Fibroblast of mammary gland (primary cell): Measurements from ENCODE around the gene GATA1.

Experiments
- DNase-seq: peaks from one replicate; pipeline ENCODE4 v3.0.0-alpha.2; 2010; ENCODE audit warnings: low read depth
- H3K4me3 ChIP-seq: 2 replicates; pipeline ENCODE4 v1.5.1; 2011; ENCODE audit warnings: low read depth, mild to moderate bottlenecking, low read length, moderate library complexity; ENCODE audit not compliant: control insufficient read depth
- TF ChIP-seq, protein P1 (sequence below): conservative IDR thresholded peaks from 2 replicates; pipeline ENCODE4 v1.5.1; 2011; ENCODE audit warnings: low read depth, low read length, inconsistent platforms; ENCODE audit not compliant: control insufficient read depth, insufficient read depth

The GATA1 gene

DNA sequence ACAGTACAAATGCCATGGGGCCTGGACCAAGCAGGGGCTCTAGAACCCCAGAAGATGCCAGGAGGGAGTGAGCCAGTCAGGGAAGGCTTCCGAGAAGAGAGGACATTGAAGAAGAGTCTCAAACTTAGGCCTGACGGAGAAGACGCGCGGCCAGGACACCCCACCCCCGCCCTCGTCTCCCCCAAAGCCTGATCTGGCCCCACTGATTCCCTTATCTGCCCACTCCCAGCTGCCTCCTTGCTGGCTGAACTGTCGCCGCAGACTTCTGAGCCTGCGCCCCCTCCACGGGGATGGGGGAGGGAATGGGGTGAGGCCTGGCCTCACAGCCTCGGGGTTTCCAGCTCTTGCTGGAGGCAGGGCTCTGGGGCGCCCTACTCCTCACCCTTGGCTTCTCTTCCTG is 3.6 kb upstream of the GATA1 start:
- TF ChIP-seq, protein P1, sequence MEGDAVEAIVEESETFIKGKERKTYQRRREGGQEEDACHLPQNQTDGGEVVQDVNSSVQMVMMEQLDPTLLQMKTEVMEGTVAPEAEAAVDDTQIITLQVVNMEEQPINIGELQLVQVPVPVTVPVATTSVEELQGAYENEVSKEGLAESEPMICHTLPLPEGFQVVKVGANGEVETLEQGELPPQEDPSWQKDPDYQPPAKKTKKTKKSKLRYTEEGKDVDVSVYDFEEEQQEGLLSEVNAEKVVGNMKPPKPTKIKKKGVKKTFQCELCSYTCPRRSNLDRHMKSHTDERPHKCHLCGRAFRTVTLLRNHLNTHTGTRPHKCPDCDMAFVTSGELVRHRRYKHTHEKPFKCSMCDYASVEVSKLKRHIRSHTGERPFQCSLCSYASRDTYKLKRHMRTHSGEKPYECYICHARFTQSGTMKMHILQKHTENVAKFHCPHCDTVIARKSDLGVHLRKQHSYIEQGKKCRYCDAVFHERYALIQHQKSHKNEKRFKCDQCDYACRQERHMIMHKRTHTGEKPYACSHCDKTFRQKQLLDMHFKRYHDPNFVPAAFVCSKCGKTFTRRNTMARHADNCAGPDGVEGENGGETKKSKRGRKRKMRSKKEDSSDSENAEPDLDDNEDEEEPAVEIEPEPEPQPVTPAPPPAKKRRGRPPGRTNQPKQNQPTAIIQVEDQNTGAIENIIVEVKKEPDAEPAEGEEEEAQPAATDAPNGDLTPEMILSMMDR = no peak
- no peak for DNase-seq
- H3K4me3 ChIP-seq = no peak overlapping the region

DNA sequence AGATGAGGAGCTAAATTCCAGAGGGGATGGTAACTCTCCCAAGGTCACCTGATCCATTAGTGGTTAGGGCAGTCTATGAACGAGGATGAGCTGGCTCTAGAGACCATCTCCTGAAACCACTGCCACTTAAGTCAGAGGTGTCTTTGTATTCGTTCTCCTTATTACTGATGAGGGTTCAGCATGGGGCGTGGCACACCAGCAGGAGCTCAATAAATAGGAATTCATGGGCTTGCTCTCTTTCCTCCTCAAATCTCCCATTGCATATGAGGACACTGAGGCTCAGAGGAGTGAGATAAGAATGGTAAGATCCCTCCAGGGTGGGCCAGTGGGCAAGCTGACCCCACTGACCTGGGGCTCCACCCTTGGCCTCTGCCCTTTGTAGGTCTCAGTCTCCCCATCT is 1.7 kb upstream of the GATA1 start:
- H3K4me3 ChIP-seq = no peak overlapping the region
- TF ChIP-seq, protein P1 = no peak
- DNase-seq = no peak

DNA sequence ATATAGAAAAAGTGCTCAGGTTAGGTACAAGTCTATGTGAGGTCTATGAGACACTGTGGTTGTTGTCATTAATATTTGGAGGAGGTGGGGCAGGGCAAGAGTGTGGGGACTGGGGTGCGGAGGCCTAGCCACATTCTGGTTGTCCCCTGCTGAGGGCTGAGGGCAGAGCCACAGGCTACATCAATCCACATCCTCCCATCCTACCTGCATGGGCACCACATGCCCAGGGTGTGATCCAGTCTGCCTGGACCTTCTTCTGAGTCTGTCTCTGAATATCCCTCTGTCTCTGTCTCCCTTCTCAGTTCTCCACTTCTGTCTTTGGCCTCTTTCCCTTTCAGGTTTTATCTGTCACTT is 1.2 kb upstream of the GATA1 start:
- no peak for DNase-seq
- H3K4me3 ChIP-seq = no peak overlapping the region
- TF ChIP-seq, protein P1 = no peak

DNA sequence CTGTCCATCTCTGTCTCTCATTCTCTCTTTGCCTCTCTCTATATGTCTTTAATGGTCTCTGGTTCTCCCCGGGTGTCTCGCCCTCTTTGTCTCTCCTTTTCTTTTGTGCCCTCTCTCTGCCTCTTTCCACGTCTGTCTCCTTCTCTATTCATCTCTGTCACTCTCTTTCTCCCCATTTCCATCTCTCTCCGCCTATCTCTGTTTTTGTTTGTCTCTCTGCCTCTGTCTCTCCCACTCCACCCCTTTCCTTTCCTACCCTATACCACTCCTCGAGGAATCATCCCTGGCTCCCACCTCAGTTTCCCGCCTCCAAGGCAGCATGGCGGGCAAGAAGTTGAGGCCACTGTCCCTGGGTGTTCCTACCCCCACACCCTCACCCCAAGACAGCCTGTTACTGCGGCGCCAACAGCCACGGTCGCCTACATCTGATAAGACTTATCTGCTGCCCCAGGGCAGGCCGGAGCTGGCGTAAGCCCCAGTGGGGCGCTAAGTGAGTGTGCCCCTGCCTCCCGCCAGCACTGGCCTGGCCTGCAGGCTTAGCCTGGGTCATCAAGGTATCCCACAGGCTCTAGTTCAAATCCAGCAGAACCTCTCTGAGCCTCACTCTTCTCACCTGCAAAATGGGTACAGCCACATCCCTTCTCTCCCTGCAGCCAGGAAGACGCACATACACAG is 713 bp upstream of the GATA1 start:
- DNase-seq = no peak
- TF ChIP-seq, protein P1 = no peak
- no peak overlapping the region for H3K4me3 ChIP-seq

DNA sequence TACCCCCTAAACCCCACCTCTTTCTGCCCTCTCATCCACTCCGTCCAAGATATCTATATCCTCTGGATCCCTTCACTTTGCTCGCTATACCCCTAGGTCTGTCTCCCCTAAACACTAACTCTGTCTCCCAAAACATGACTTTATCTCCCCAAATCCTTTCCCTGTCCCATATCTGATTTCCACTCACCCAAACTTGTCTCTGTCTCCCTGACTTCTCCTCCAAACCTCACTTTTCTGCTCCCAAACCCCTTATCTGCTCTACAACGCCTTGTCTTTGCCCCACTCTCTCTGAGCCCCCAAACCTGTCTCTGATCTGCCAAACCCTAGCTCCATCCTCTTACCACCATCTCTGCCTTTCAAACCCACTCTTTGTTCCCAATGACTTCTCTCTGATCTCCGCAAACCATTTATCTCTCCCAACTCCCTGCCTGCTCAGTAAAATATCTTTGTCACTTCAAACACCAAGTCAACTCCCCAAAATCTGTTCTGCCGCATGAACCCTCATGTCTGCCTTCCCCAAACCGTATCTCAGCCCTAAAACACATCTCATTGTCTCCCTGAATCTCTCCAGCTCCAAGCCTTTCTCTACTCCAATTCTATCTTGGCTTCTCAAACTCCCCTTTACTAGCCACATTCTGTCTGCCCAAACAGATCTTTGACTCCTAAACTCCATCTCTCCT is 575 bp downstream of the GATA1 start:
- TF ChIP-seq, protein P1 = no peak
- no peak overlapping the region for H3K4me3 ChIP-seq

DNA sequence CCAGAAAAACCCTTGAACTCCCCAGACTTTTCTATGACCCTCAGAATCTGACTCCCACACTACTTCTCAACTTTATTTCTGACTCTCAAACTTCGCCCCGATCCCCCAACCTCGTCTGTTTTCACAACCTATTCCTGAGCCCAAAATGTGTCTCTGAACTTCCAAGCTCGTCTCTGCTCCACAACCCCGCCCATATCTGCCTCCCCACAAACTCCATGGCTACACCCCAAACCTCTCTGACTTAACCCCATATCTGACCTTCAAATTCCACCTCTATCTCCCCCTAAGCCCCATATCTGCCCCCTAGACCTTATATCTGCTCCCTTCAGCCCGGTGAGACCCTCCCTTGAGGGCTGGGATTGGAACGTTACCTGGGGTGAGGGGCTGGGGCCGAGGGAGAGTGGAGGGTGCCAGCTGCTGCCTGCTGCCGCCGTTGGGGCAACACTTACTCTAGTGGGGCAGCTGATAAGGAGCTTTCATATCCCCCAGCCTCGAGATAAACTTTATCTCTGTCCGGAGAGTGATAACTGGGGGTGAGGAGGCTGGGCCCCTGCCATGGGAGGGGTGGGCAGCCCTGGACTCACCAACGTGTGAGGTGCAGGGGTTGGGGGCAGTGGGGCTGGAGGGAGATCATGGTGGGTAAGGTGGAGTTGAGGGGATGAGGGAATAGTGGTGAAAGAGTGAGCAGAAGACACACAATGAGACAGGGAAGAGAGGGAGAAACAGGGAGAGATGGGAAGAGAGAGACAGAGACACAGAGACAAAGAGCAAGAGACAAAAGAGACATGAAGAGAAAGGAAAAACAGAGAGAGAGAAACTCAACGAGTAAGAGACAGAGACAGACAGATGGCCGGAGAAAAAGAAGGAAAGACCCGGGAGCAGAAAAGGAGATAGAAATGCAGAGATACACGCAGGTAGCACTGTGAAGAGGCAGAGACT is 1.4 kb downstream of the GATA1 start:
- DNase-seq = no peak
- H3K4me3 ChIP-seq = no peak overlapping the region
- TF ChIP-seq, protein P1 = no peak

More for the DNA sequence above, 575 bp downstream of the GATA1 start:
- DNase-seq = no peak
